Upper lobe of right lung (tissue), 1 donor: ENCODE data around the gene ANKRD12. TPM values are rescaled to one million over a fixed set of nuclear protein-coding genes. Genes with fewer than 3 reads are reported as not detected.

ENCODE experiments used
- ATAC-seq: fragments of 200-7000 bp; cut with Tn5 transposase; one replicate; pipeline ENCODE4 v1.9.1; 2020; ENCODE audit warnings: mild to moderate bottlenecking, moderate library complexity
- DNase-seq: peaks from one replicate; pipeline ENCODE4 v3.0.0-alpha.2; 2020
- H3K27ac ChIP-seq: fragments of 200-600 bp; one replicate; pipeline ENCODE4 v1.8.0; 2022
- H3K27me3 ChIP-seq: fragments of 200-600 bp; one replicate; pipeline ENCODE4 v1.8.0; 2022; ENCODE audit warnings: mild to moderate bottlenecking
- H3K36me3 ChIP-seq: fragments of 200-600 bp; one replicate; pipeline ENCODE4 v1.8.0; 2022
- H3K4me1 ChIP-seq: fragments of 200-600 bp; one replicate; pipeline ENCODE4 v1.8.0; 2022
- H3K4me3 ChIP-seq: fragments of 200-600 bp; one replicate; pipeline ENCODE4 v1.8.0; 2022; ENCODE audit warnings: mild to moderate bottlenecking
- H3K9me3 ChIP-seq: fragments of 200-600 bp; one replicate; pipeline ENCODE4 v1.8.0; 2022
- intact Hi-C: fragments of 100-400 bp; cut with DNase I; formaldehyde crosslinking; loops from one replicate; pipeline ENCODE4 v1.11.0; 2022
- total RNA-seq: library from RNA; stranded (reverse); fragmentation: NEBNext Ultra II Directional; extraction: Animal tissue kit (Norgen Biotek cat#: 25700); gene quantifications from one replicate; pipeline ENCODE4 v1.2.1, GENCODE V29; 2021
- TF ChIP-seq, protein P1 (sequence below): fragments of 200-600 bp; IDR thresholded peaks from one replicate; pipeline ENCODE4 v1.8.0; 2022; ENCODE audit warnings: antibody characterized with exemption
- donor health status: DM: no; HTN: yes; CAD: no; lungs with severe emphysema.

Gene ANKRD12
- total RNA-seq, 1 donor from 2014 or later, result 74.2 TPM

DNA sequence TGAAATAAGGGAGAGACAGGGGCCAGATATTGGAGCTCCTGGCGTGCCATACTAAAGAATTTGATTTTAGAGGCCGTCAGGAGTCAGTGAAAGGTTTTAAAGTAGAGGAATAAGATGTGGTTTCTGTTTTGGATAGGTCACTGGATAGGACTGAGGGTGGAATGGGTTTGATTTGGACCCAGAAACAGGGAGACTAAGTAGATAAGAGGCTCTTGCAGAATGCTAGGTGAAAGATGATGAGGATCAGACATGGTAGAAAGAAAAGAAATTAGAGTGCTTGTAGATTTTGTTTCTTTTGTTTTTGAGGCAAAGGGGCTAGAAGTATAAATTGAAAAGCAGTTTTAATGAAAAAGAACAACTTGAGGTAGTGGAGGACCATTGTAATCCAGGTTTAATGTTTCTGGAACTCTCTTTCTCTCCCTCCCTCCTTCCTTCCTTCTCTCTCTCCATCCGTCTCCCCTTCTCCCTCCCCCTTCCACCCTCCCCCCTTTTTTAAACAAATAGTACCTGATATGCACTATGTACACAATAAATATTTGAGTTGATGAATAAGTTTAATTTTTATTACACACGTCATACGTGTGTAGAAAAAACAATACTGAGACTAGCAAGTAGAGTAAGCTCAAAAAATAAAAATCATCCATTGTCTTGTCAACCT, 32.2 kb upstream of the ANKRD12 start:
- ATAC-seq (no peak), DNase-seq (no peak)
- TF ChIP-seq, protein P1, sequence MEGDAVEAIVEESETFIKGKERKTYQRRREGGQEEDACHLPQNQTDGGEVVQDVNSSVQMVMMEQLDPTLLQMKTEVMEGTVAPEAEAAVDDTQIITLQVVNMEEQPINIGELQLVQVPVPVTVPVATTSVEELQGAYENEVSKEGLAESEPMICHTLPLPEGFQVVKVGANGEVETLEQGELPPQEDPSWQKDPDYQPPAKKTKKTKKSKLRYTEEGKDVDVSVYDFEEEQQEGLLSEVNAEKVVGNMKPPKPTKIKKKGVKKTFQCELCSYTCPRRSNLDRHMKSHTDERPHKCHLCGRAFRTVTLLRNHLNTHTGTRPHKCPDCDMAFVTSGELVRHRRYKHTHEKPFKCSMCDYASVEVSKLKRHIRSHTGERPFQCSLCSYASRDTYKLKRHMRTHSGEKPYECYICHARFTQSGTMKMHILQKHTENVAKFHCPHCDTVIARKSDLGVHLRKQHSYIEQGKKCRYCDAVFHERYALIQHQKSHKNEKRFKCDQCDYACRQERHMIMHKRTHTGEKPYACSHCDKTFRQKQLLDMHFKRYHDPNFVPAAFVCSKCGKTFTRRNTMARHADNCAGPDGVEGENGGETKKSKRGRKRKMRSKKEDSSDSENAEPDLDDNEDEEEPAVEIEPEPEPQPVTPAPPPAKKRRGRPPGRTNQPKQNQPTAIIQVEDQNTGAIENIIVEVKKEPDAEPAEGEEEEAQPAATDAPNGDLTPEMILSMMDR, result no peak
- Histone ChIP-seq H3K36me3 (no peaks in the 10 kb centered on the region), H3K27ac (peak overlapping the region; percentile 92), H3K4me1 (peaks cover 54% of the 10 kb centered on the region), H3K9me3 (no peaks in the 10 kb centered on the region), H3K4me3 (peak overlapping the region; percentile 77), H3K27me3 (no peaks in the 10 kb centered on the region)
- intact Hi-C loops, result no loop called here

DNA sequence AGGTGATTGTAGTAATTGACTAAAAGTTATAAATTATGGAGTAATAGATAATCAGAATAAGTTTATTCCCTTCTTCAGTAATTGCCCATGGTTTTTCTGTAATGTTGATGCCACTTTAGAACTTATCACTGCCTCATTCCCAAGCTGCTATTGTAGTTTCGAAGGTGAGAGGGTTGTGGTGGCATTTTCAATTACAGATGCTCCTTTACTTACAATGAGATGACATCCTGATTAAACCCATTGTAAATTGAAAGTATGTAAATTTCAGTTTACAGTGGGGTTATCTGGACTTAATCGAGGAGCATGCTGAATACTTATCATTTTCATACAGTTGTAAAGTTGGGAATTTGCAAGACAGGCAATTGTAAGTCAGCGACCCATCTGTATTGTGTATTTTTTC, 31.2 kb upstream of the ANKRD12 start:
- DNase-seq, result no peak
- H3K4me3 ChIP-seq, result peak overlapping the region; percentile 77
- H3K27ac ChIP-seq, result no peak overlapping the region
- no peaks in the 10 kb centered on the region for H3K36me3 ChIP-seq
- H3K9me3 ChIP-seq, result no peaks in the 10 kb centered on the region
- H3K4me1 ChIP-seq, result peaks cover 64% of the 10 kb centered on the region
- intact Hi-C loops, result no loop called here
- ATAC-seq, result no peak
- H3K27me3 ChIP-seq, result no peaks in the 10 kb centered on the region
- TF ChIP-seq, protein P1, result no peak

DNA sequence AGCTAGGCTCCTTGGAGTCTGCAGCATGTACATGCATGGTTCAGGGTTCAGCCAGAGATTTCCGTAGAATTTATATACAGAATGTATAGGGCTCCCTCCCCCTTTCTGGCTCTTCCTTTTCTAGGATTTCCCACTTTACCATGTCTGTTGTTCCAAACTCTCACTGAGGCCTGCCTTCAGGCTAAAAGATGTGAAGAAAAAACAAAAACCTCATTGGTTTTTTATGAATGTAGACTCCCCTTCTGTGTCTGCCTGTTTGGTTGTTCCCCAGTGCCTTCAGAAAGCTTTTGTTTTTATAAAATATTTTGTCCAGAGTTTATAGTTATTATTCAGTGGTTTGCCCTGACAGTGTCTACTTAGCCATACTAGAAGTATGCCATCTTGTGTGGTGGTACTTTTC, 30.5 kb upstream of the ANKRD12 start:
- H3K9me3 ChIP-seq, result no peaks in the 10 kb centered on the region
- intact Hi-C loops, result no loop called here
- no peaks in the 10 kb centered on the region for H3K36me3 ChIP-seq
- H3K4me1 ChIP-seq, result peaks cover 70% of the 10 kb centered on the region
- H3K4me3 ChIP-seq, result peak overlapping the region; percentile 77
- ATAC-seq, result no peak
- H3K27me3 ChIP-seq, result no peaks in the 10 kb centered on the region
- H3K27ac ChIP-seq, result no peak overlapping the region
- TF ChIP-seq, protein P1, result no peak
- no peak for DNase-seq

DNA sequence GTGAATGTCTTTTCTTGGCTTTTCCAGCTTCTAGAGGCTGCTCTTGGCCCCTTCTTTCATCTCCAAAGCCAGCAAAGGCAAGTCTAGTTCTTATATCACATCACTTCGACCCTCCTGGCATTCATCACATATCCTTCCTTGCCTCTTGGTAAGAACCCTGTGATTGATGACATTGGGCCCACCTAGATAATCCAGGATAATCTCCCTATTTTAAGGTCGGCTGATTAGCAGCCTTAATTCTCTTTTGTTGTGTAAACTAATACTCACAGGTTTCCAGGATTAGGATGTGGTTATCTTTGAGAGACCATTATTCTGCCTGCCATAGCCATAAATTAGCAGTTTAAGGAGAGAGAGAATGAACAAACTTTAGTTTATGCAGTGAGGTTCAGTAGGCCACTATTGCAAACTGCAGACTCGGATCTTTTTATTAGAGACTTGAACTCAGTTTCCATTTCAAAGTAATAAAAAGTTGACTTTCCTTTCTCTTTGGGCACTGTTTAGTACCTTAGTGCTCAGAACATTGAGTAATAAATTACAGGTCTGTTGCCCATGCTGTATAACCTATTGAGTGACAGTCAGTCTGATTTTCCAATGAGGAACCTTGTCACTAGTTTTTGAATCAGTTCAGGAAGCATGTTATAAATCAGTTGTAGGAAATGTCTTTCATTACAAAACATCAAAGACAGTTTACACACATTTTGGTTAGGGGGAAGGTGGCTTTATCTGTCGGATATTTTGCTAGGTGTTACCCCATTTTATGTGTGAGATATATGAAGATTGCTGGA, 29.6 kb upstream of the ANKRD12 start:
- H3K27me3 ChIP-seq, result no peaks in the 10 kb centered on the region
- no peaks in the 10 kb centered on the region for H3K36me3 ChIP-seq
- intact Hi-C loops, result no loop called here
- peaks cover 73% of the 10 kb centered on the region for H3K4me1 ChIP-seq
- ATAC-seq (no peak), DNase-seq (no peak)
- no peak overlapping the region for H3K27ac ChIP-seq
- no peaks in the 10 kb centered on the region for H3K9me3 ChIP-seq
- no peak overlapping the region for H3K4me3 ChIP-seq
- TF ChIP-seq, protein P1, result no peak

DNA sequence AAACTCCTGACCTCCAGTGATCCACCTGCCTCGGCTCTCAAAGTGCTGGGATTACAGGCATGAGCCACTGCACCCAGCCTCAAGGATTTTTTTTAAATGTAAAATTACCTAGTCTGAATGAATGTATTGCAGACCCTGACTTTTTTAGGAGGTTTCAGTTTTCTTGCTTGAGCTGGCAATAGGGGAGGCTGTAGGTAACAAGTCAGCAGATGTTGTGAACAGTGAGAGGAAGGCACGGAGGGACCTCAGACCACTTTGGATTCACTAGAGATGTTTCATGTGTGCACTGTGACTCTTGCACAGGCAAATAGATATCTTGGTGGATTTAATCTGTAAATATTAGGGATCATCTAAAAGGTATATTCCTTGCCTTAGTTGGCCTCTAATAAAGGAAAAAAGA, 27.7 kb upstream of the ANKRD12 start:
- H3K4me1 ChIP-seq, result peaks cover 84% of the 10 kb centered on the region

More for the DNA sequence above, 27.7 kb upstream of the ANKRD12 start:
- intact Hi-C loops, result no loop called here
- Histone ChIP-seq H3K27ac (no peak overlapping the region), H3K4me3 (no peak overlapping the region), H3K9me3 (no peaks in the 10 kb centered on the region), H3K27me3 (no peaks in the 10 kb centered on the region), H3K36me3 (no peaks in the 10 kb centered on the region)
- ATAC-seq (no peak), DNase-seq (no peak)
- TF ChIP-seq, protein P1, result no peak
